Transverse colon (tissue), 4 donors: ENCODE results near the gene ARHGAP45.

Experiments used
- CTCF ChIP-seq, 5 experiments: fragments of 200-600 bp in 3 of 5; fragments of 450-650 bp in 2 of 5; sonication (generic) in 3 of 5; IDR thresholded peaks; 1 replicate in 2 of 5; 2 replicates in 3 of 5; pipeline ENCODE4 v1.5.1; 2016 to 2017; ENCODE audit warnings: antibody characterized with exemption in 5 of 5, inconsistent platforms in 3 of 5, mild to moderate bottlenecking in 2 of 5, moderate library complexity in 1 of 5
- EP300 ChIP-seq: sonication (generic); formaldehyde crosslinking; IDR thresholded peaks from one replicate; pipeline ENCODE4 v1.6.1; 2017; ENCODE audit warnings: antibody characterized with exemption, low read depth
- POLR2A ChIP-seq: fragments of 450-650 bp; IDR thresholded peaks from one replicate; pipeline ENCODE4 v1.6.1; 2016; ENCODE audit warnings: antibody characterized with exemption, mild to moderate bottlenecking, moderate library complexity
- POLR2AphosphoS5 ChIP-seq, 3 donors: sonication (generic); formaldehyde crosslinking; IDR thresholded peaks; one replicate each; pipeline ENCODE4 v1.6.1; 2016; ENCODE audit warnings: antibody characterized with exemption in 3 of 3

- TF ChIP-seq POLR2AphosphoS5 (IDR thresholded peaks at IDR 0.05): peak in 2 of 3 donors; percentile 6 to 13
- no peak for TF ChIP-seq CTCF (IDR thresholded peaks at IDR 0.05)
- peak; percentile 4 for TF ChIP-seq POLR2A
- TF ChIP-seq EP300: no peak
These were observed 45.5 kb downstream of the ARHGAP45 start for GRCh38 chr19:1112268-1113029.
